ENCODE measurements around the gene ATF6. TPM values are rescaled to one million over a fixed set of nuclear protein-coding genes. Genes with fewer than 3 reads are reported as not detected.
A peak's percentile ranks its signal among the peaks of the same experiment; 100 is the strongest.

ATF6 gene
- total and polyA plus RNA-seq, 9 of the 15 experiments (the other 6 are each of a cell fraction or from before 2014, with no cell fraction given) = 11.7 to 32.4 (median 20.4) TPM

- DNase-seq (ENCODE audit: extremely low read depth in 1 of 4, low spot score in 3 of 4) (peak; percentile 95 to 97 (median 96)), FAIRE-seq (no peak), ATAC-seq (peak; percentile 85)
- no peaks in the 10 kb centered on the region for H4K20me1 ChIP-seq (replicated peaks; ENCODE audit: control insufficient read depth, insufficient read depth, low read length)
- H3K4me1 ChIP-seq (replicated peaks in 1 of 2; ENCODE audit: control insufficient read depth in 2 of 2, insufficient read depth in 2 of 2, low read length in 2 of 2) = peaks cover 38 to 55% of the 10 kb centered on the region in 2 experiments
- intact Hi-C loops (cut with micrococcal nuclease) (no loop called here), in situ Hi-C loops (cut with MboI) (no loop called here)
- peak overlapping the region; percentile 94 for H3K27ac ChIP-seq (ENCODE audit: extremely low read depth, low read depth, low read length)
- POLR2A ChIA-PET = interaction anchor here (0.6 to 2.6 kb wide), 13 partner anchors 12 to 401 kb away, joined by 3 to 19 read pairs (median 3); partner anchors contain the start of genes DUSP12 and FCRLA
- H3K9me3 ChIP-seq (replicated peaks; ENCODE audit: control insufficient read depth, insufficient read depth, low read depth, low read length) = no peaks in the 10 kb centered on the region
- H3K9ac ChIP-seq (ENCODE audit: insufficient read depth in 1 of 2, low read depth in 2 of 2, low read length in 2 of 2) = peak overlapping the region; percentile 92 to 99
- peaks cover 24% of the 10 kb centered on the region for H3K79me2 ChIP-seq (ENCODE audit: control insufficient read depth, insufficient read depth, low read length)
- no TSS peak for BruUV-seq (replicated peaks)
- peak overlapping the region; percentile 74 for H3K4me3 ChIP-seq
- CTCF ChIA-PET (ENCODE audit: low intra/inter-chr PET ratio) = no interaction called here
- H3K36me3 ChIP-seq (ENCODE audit: control insufficient read depth, insufficient read depth, low read length) = no peaks in the 10 kb centered on the region
- no peaks in the 10 kb centered on the region for H3K27me3 ChIP-seq (ENCODE audit: control insufficient read depth in 2 of 2, insufficient read depth in 2 of 2, low read length in 2 of 2)
- H3K9me1 ChIP-seq (ENCODE audit: control insufficient read depth, insufficient read depth, low read length) = no peaks in the 10 kb centered on the region
- peak overlapping the region; percentile 84 for H2AFZ ChIP-seq (ENCODE audit: low read depth, low read length)
- peak overlapping the region; percentile 91 for H3K4me2 ChIP-seq (ENCODE audit: insufficient read depth, low read length)
- 1% methylated on average over 37 of the region's 83 CpGs for WGBS (ENCODE audit: insufficient coverage, low coverage, missing lambda C conversion rate)
- 0 out of 2 replicates have a peak, but pooled peaks have one; percentile 68 for TF ChIP-seq HOMEZ (CRISPR knock-in tag; IDR thresholded peaks at IDR 0.05)
- no peak for TF ChIP-seq NR0B1 (IDR thresholded peaks at IDR 0.05; ENCODE audit: partially characterized antibody)
- TF ChIP-seq MYBL2 (IDR thresholded peaks at IDR 0.05; ENCODE audit: low read depth) = no peak
- TF ChIP-seq MYBL2 (CRISPR knock-in tag; IDR thresholded peaks at IDR 0.05; ENCODE audit: borderline replicate concordance) = no peak
- peak; percentile 38; the same call in 1 of the 2 replicates for TF ChIP-seq RNF2 (IDR thresholded peaks at IDR 0.05)
- TF ChIP-seq MAFF (IDR thresholded peaks at IDR 0.05; ENCODE audit: low read length) = no peak
- TF ChIP-seq NRF1 (conservative IDR thresholded peaks at IDR 0.05 in 1 of 2, IDR thresholded peaks at IDR 0.05 in 1 of 2) = peak; percentile 47 to 62
- TF ChIP-seq RCOR1 (IDR thresholded peaks at IDR 0.05; ENCODE audit: borderline replicate concordance in 1 of 2, low read depth in 2 of 2, low read length in 2 of 2) = peak in 1 of 2 experiments; percentile 33; a peak in 1 of 4 replicates
- TF ChIP-seq ZBED1 (IDR thresholded peaks at IDR 0.05) = no peak
- TF ChIP-seq CBX8 (IDR thresholded peaks at IDR 0.05; ENCODE audit: borderline replicate concordance, extremely low read depth, low read depth, low read length, poor library complexity, severe bottlenecking) = no peak
- TF ChIP-seq PHB2 (IDR thresholded peaks at IDR 0.05; ENCODE audit: low read depth) = no peak
- TF ChIP-seq KLF10 (CRISPR knock-in tag; IDR thresholded peaks at IDR 0.05) = no peak
- no peak for TF ChIP-seq ZNF175 (CRISPR knock-in tag; IDR thresholded peaks at IDR 0.05; ENCODE audit: low read depth)
- peak; percentile 90 for TF ChIP-seq VEZF1 (CRISPR knock-in tag; IDR thresholded peaks at IDR 0.05)
- TF ChIP-seq KHSRP (IDR thresholded peaks at IDR 0.05) = no peak
- peak; percentile 61; the same call in 1 of the 2 replicates for TF ChIP-seq RB1 (IDR thresholded peaks at IDR 0.05; ENCODE audit: low read depth)
- no peak for TF ChIP-seq MXI1 (IDR thresholded peaks at IDR 0.05; ENCODE audit: low read depth, low read length)
- TF ChIP-seq CHD4 (IDR thresholded peaks at IDR 0.05; ENCODE audit: insufficient read depth, insufficient replicate concordance, low read depth, low read length, poor library complexity, severe bottlenecking) = no peak
- no peak for TF ChIP-seq BCL6 (CRISPR knock-in tag; IDR thresholded peaks at IDR 0.05)
Observed at GRCh38 chr1:161726473-161727255, 39.5 kb upstream of the ATF6 start.
